Subcutaneous abdominal adipose tissue (tissue), 5 donors: ENCODE data around the gene IFNA2.
"Not testable (repeated sequence)": the region's sequence is repeated elsewhere in the genome, so short reads cannot be mapped to it uniquely, and the experiment has no call there.

Experiments used
- H3K27ac ChIP-seq: one replicate; pipeline ENCODE4 v1.7.0; 2013; ENCODE audit warnings: low read depth, mild to moderate bottlenecking, inconsistent platforms, low read length, moderate library complexity
- H3K27me3 ChIP-seq, 5 donors: one replicate each; pipeline ENCODE4 v1.7.0; 2013; ENCODE audit warnings: low read length in 5 of 5, inconsistent platforms in 1 of 5; ENCODE audit not compliant: control insufficient read depth in 5 of 5, insufficient read depth in 4 of 5
- H3K36me3 ChIP-seq, 5 donors: one replicate each; pipeline ENCODE4 v1.7.0; 2013; ENCODE audit warnings: low read length in 5 of 5; ENCODE audit not compliant: control insufficient read depth in 5 of 5, insufficient read depth in 5 of 5
- H3K4me1 ChIP-seq, 5 donors: one replicate each; pipeline ENCODE4 v1.7.0; 2013; ENCODE audit warnings: low read length in 5 of 5, mild to moderate bottlenecking in 3 of 5, moderate library complexity in 1 of 5; ENCODE audit not compliant: control insufficient read depth in 5 of 5, insufficient read depth in 5 of 5
- H3K4me3 ChIP-seq, 5 donors: one replicate each; pipeline ENCODE4 v1.7.0; 2013; ENCODE audit warnings: low read length in 5 of 5, low read depth in 1 of 5
- H3K9ac ChIP-seq, 5 donors: one replicate each; pipeline ENCODE4 v1.7.0; 2013; ENCODE audit warnings: low read length in 5 of 5, mild to moderate bottlenecking in 4 of 5, moderate library complexity in 3 of 5
- H3K9me3 ChIP-seq, 5 donors: one replicate each; pipeline ENCODE4 v1.7.0; 2013; ENCODE audit warnings: low read length in 5 of 5; ENCODE audit not compliant: control insufficient read depth in 5 of 5
- donor health status: healthy.
- donor health status: healthy.
- donor health status: healthy.
- donor health status: healthy.
- donor health status: healthy.

IFNA2 gene

DNA sequence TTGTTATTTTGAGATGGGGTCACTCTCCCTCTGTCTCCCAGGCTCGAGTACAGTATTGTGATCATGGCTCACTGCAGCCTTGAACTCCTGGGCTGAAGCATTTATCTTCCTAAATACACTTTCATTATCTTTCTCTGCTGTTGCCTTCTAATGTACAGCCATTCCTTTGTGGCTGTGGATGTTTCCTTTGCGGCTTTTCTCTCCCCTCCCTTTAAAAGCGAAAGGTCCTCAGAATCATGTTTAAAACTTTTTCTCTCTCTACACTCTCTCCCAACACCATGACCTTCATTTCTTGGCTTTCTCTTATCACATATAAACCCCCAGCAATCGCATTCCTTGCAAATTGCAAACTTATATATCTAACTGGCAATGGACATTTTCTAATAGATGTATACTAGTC is 1.6 kb downstream of the IFNA2 start:
- H3K4me1 ChIP-seq, result peaks cover 0 to 12% (median 0%) of the 10 kb centered on the region in 5 donors
- no peak overlapping the region for H3K27ac ChIP-seq
- no peaks in the 10 kb centered on the region for H3K9me3 ChIP-seq
- H3K4me3 ChIP-seq, result no peak overlapping the region
- no peak overlapping the region for H3K9ac ChIP-seq
- no peaks in the 10 kb centered on the region for H3K36me3 ChIP-seq
- H3K27me3 ChIP-seq, result peaks cover 0 to 10% (median 0%) of the 10 kb centered on the region in 5 donors

DNA sequence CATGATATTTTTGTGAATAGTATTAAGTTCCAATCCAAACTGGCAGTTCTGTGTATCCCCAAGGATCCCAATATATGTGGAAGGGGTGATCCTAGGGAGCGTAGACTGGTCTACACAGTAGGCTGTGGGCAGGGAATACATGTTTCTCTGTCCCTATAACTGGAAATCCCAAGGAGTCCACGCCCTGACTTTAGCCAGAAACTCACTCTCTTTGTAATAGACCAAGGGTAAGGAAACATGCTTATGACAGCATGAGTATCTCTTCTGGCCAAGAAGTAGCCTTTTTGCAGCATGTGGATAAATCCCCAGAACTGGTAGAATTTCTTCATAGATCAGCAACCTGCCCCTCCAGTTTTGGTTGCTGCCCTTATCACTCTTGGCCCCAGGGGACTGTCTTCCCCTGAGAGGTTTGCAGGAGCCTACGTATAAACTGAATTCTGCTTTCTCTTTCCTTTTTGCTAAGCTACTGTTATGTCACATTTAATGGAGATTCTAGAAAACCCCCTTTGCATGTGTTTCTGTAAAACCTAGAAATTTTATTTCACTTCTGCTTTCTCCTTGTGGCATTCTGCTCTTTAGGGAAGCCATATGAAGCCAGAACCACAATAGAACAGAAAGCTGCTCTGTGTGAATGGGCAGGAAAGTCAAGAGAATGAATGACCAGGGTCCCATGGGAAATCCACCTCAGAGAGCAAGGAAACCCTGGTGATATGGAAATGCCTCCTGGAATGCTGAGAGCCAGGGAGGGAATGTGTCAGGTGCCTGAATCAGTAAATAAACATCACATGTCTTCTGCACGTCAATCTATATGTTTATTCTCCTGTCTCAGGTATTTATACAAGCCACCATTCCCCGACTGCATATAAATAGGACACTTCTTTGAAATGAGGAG is 3.5 kb downstream of the IFNA2 start:
- H3K9me3 ChIP-seq, result no peaks in the 10 kb centered on the region
- H3K36me3 ChIP-seq, result no peaks in the 10 kb centered on the region
- H3K27ac ChIP-seq, result no peak overlapping the region
- peak overlapping the region in 3 of 5 donors; percentile 18 to 48 (median 29) for H3K4me3 ChIP-seq
- H3K27me3 ChIP-seq, result peaks cover 0 to 6% (median 0%) of the 10 kb centered on the region in 5 donors
- no peak overlapping the region for H3K9ac ChIP-seq
- peaks cover 0 to 12% (median 0%) of the 10 kb centered on the region in 5 donors for H3K4me1 ChIP-seq

DNA sequence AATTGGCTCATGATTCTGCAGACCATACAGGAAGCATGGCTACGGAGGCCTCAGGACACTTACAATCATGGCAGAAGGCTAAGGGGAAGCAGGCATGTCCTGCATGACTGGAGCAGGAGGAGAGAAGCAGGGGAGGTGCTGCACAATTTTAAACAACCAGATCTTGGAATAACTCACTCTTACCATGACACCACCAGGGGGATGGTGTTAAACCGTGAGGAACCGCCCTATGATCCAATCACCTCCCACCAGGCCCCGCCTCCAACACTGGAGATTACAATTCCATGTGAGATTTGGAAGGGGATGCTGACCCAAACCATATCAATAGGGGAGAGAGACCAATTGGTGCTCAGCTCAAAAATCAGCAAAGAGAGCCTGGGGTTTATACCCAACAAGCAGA is 13.7 kb downstream of the IFNA2 start:
- H3K9ac ChIP-seq, H3K4me1 ChIP-seq, H3K36me3 ChIP-seq, H3K4me3 ChIP-seq, H3K9me3 ChIP-seq, H3K27ac ChIP-seq, H3K27me3 ChIP-seq: not testable (repeated sequence)

DNA sequence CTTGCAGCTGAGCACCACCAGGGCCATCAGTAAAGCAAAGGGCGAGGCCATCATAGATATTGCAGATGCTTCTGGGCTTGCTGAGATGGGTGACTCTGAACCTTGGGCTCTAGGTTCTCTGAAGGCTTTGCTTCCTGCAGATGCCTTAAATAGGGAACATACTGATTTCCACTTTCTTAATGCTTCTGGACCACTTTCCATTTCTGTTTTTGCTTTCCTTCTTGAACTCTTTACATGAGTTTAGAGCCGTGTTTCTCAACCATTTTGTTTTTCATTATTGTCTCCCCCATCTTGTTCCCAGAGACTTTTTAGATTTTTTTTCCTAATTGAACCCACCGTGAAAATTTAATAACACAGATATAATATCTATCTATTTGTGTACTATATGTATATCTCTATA is 17.2 kb downstream of the IFNA2 start, which contains the start of gene IFNA13:
TSS of gene IFNA13 (minus strand) at position 101 of the 400 bp plus-strand sequence. CDS start at position 54, 47 bp downstream.
- no peak within 1 kb of the TSS for H3K9ac ChIP-seq
- H3K4me1 ChIP-seq, result no peaks in the 10 kb centered on the region
- H3K27me3 ChIP-seq, result no peaks in the 10 kb centered on the region
- no peak within 1 kb of the TSS for H3K4me3 ChIP-seq
- no peaks in the 10 kb centered on the region for H3K36me3 ChIP-seq
- H3K27ac ChIP-seq, result no peak within 1 kb of the TSS
- H3K9me3 ChIP-seq, result no peaks in the 10 kb centered on the region

DNA sequence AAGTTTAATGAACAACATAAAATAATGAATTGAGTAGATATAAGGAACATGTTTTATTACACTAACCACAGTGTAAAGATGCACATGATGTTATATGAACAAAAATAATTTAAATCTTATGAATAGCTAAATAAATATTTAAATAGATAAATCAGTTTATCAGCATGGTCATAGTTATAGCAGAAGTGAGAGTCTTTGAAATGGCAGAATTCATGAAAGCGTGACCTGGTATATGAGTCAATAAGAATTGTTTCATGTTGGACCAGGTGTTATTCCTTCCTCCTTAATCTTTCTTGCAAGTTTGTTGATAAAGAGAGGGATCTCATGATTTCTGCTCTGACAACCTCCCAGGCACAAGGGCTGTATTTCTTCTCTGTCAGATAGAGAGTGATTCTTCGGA is 18.0 kb downstream of the IFNA2 start:
- not testable (repeated sequence) for H3K4me1 ChIP-seq, H3K9me3 ChIP-seq, H3K4me3 ChIP-seq, H3K36me3 ChIP-seq, H3K27me3 ChIP-seq, H3K27ac ChIP-seq, H3K9ac ChIP-seq

DNA sequence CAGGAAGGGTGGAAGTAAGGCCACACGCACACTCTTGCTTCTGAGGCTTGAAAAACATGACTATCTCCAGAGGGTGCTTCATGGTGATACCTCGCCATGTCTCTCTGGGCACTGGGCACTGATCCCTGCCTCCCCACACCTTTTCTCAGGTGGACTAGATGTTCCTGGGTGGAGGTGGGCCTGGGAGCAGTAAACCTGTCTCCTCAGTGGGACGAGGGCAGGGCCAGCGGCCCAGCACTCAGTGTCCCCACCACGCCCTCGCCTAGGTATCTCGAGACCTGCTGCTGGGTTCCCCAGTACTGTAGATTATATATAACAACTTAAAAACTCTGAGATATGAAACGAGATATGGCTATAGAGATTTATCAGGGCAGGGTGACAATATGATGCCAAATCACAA is 22.9 kb downstream of the IFNA2 start:
- H3K27ac ChIP-seq, result no peak overlapping the region
- no peak overlapping the region for H3K9ac ChIP-seq
- H3K27me3 ChIP-seq, result no peaks in the 10 kb centered on the region
- no peak overlapping the region for H3K4me3 ChIP-seq
- no peaks in the 10 kb centered on the region for H3K9me3 ChIP-seq
- H3K36me3 ChIP-seq, result no peaks in the 10 kb centered on the region
- H3K4me1 ChIP-seq, result no peaks in the 10 kb centered on the region

DNA sequence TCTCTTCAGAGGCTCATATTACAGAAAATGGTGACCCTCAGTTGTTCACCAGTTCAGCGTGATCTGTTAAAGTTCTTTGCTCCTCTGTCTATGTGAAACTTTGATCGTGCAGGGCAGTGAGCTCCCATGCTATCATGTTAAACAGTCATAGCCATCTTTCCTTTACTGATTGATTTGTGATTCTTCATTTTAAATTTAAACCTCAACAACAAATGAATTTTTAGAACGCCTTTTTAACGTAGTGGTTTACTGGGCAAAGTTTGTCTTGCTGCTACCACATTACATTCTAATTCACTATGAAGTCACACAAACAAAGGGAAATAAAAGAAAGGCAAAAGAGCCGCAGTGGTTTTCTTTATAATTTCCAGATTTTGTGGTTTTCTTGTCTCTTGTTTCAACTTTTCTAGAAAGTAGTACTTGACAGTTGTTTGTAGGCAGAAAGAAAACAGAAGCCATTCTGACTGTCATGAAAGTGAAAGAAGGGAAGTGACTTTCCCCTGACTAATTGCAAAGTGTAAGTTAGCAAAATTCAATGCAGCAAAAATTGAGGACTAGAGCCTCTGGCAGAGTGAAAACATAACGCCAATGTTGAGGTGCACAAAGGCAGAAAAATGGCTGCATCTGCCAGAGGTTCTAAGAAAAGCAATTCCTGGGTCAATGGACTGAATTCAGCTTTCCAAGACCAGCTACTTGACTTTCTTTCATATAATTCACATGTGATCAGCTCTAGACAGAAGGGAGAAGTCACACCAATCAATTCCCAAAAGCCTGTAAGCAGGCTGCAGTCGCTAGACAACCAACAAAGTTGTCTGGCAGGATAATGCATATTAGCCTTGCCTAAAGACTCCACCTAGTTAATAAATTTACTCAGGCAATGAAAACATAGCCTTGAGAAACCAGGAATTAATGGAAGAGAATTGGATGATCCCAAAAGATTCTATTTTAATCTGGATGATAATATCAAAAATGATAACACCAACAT is 27.4 kb downstream of the IFNA2 start:
- Histone ChIP-seq H3K36me3 (no peaks in the 10 kb centered on the region), H3K4me3 (no peak overlapping the region), H3K27me3 (no peaks in the 10 kb centered on the region), H3K27ac (no peak overlapping the region), H3K9me3 (no peaks in the 10 kb centered on the region), H3K9ac (no peak overlapping the region), H3K4me1 (no peaks in the 10 kb centered on the region)

DNA sequence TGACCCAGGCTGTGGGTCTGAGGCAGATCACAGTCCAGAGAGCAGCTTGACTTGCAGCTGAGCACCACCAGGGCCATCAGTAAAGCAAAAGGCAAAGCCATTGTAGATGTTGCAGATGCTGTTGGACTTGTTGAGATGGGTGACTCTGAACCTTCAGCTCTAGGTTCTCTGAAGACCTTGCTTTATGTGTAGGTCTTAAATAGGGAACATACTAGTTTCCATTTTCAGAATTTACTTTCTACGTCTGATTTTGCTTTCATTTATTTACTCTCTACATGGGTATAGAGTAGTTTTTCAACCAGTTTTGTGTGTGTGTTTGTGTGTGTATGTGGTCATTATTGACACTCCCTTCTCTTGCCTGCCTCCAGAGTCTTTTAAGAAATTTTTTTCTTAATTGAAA is 34.4 kb downstream of the IFNA2 start, which contains the start of gene IFNA6:
TSS of gene IFNA6 (minus strand) at position 101 of the 400 bp plus-strand sequence. CDS start at position 101, 0 bp downstream.
- Histone ChIP-seq H3K9ac (no peak within 1 kb of the TSS), H3K4me3 (no peak within 1 kb of the TSS), H3K36me3 (no peaks in the 10 kb centered on the region), H3K27ac (no peak within 1 kb of the TSS), H3K9me3 (no peaks in the 10 kb centered on the region), H3K27me3 (peaks cover 0 to 8% (median 3%) of the 10 kb centered on the region in 5 donors), H3K4me1 (no peaks in the 10 kb centered on the region)

DNA sequence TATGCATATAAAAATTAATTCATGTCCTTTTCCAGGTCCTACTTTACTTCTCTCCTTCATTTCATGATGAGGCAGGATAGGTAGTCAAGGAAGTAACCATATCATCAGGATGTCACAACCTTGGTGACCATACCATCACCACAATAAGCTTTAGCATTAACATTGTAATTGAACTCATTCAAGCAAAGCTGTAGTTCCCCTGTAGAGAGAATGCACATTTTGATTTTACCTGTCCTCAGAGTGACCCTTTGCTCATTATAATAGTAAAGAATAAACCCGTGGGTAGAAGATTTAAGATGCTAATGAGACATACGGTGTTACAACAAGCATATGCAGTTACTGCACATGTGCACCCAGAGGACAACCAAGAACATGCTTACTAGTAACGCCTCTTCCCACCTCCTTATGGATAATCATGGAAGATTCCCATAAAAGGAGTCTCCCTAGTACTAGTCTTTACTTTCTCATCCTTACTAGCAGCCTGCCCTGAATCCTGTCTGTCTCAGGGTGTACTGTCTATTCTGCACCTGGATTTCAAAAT is 36.7 kb downstream of the IFNA2 start:
- peaks cover 0 to 8% (median 3%) of the 10 kb centered on the region in 5 donors for H3K27me3 ChIP-seq
- no peak overlapping the region for H3K4me3 ChIP-seq
- H3K36me3 ChIP-seq, result no peaks in the 10 kb centered on the region
- H3K9me3 ChIP-seq, result peaks cover 0 to 3% (median 0%) of the 10 kb centered on the region in 5 donors
- H3K27ac ChIP-seq, result no peak overlapping the region
- no peak overlapping the region for H3K9ac ChIP-seq
- no peaks in the 10 kb centered on the region for H3K4me1 ChIP-seq
